HUDEP-2 (cell line): ENCODE results near the gene PACSIN2.
"Not testable (repeated sequence)": the region's sequence is repeated elsewhere in the genome, so short reads cannot be mapped to it uniquely, and the experiment has no call there.

Experiments used
- DNase-seq, 76 experiments: peaks; one replicate each; lab custom pipeline; 2025; ENCODE audit not compliant: unreplicated experiment in 76 of 76; lab: John Stamatoyannopoulos, UW

The PACSIN2 gene

GRCh38 chr22:43013355-43014315 lies 1.3 kb downstream of the PACSIN2 start:
- DNase-seq: no peak

- no peak for DNase-seq
These were observed 2.6 kb downstream of the PACSIN2 start for GRCh38 chr22:43012390-43012789.

- peak in 12 of 76 experiments; percentile 4 to 43 (median 16) for DNase-seq
These were observed 3.9 kb downstream of the PACSIN2 start for GRCh38 chr22:43011079-43011478.

- DNase-seq: no peak
These were observed 5.5 kb downstream of the PACSIN2 start for GRCh38 chr22:43009444-43009843.

GRCh38 chr22:43008921-43009320 lies 6.0 kb downstream of the PACSIN2 start:
- DNase-seq: no peak

- DNase-seq: peak in 1 of 76 experiments; percentile 7
These were observed 6.4 kb downstream of the PACSIN2 start for GRCh38 chr22:43008509-43008908.

- peak in 74 of 76 experiments; percentile 36 to 92 (median 78) for DNase-seq
These were observed 7.3 kb downstream of the PACSIN2 start for GRCh38 chr22:43007519-43008102.

- no peak for DNase-seq
These were observed 8.2 kb downstream of the PACSIN2 start for GRCh38 chr22:43006753-43007152.

GRCh38 chr22:43006016-43006505 lies 8.9 kb downstream of the PACSIN2 start:
- no peak for DNase-seq

- DNase-seq: no peak
These were observed 9.8 kb downstream of the PACSIN2 start for GRCh38 chr22:43005106-43005505.

GRCh38 chr22:43004362-43005035 lies 10.4 kb downstream of the PACSIN2 start:
- DNase-seq: peak in 62 of 76 experiments; percentile 15 to 77 (median 48)

- peak in 1 of 76 experiments; percentile 10 for DNase-seq
These were observed 12.8 kb downstream of the PACSIN2 start for GRCh38 chr22:43002202-43002586.

- DNase-seq: no peak
These were observed 13.4 kb downstream of the PACSIN2 start for GRCh38 chr22:43001271-43002201.

- no peak for DNase-seq
These were observed 14.3 kb downstream of the PACSIN2 start for GRCh38 chr22:43000441-43001175.

GRCh38 chr22:42997582-42998090 lies 17.3 kb downstream of the PACSIN2 start:
- no peak for DNase-seq

GRCh38 chr22:42996646-42997365 lies 18.1 kb downstream of the PACSIN2 start:
- DNase-seq: no peak

GRCh38 chr22:42995654-42996053 lies 19.3 kb downstream of the PACSIN2 start:
- not testable (repeated sequence) for DNase-seq

- no peak for DNase-seq
These were observed 19.9 kb downstream of the PACSIN2 start for GRCh38 chr22:42994917-42995562.
